Raji (cell line): ENCODE measurements around the gene BRINP3.

Experiments
- POLR2A ChIP-seq: IDR thresholded peaks from 2 replicates; pipeline ENCODE4 v1.6.1; 2011; ENCODE audit warnings: low read depth, low read length, control low read depth; ENCODE audit not compliant: insufficient read depth

The BRINP3 gene

GRCh38 chr1:190477762-190478148 lies at the start of gene BRINP3:
Gene BRINP3, minus strand, starts transcription at chr1:190477864.
- no peak for TF ChIP-seq POLR2A

GRCh38 chr1:190511554-190511953 lies 33.9 kb upstream of the BRINP3 start:
- no peak for TF ChIP-seq POLR2A

GRCh38 chr1:190507357-190507756 lies 29.7 kb upstream of the BRINP3 start:
- TF ChIP-seq POLR2A, result no peak

- no peak for TF ChIP-seq POLR2A
Observed at GRCh38 chr1:190497565-190497964, 19.9 kb upstream of the BRINP3 start.

- TF ChIP-seq POLR2A, result no peak
Observed at GRCh38 chr1:190494451-190494850, 16.8 kb upstream of the BRINP3 start.

GRCh38 chr1:190491404-190491803 lies 13.7 kb upstream of the BRINP3 start:
- no peak for TF ChIP-seq POLR2A

- no peak for TF ChIP-seq POLR2A
Observed at GRCh38 chr1:190484045-190484444, 6.4 kb upstream of the BRINP3 start.

GRCh38 chr1:190480231-190480630 lies 2.6 kb upstream of the BRINP3 start:
- TF ChIP-seq POLR2A, result no peak

- no peak for TF ChIP-seq POLR2A
Observed at GRCh38 chr1:190479516-190479915, 1.9 kb upstream of the BRINP3 start.

GRCh38 chr1:190479050-190479397 lies 1.4 kb upstream of the BRINP3 start:
- no peak for TF ChIP-seq POLR2A

GRCh38 chr1:190478149-190479049 lies 735 bp upstream of the BRINP3 start:
- no peak for TF ChIP-seq POLR2A

GRCh38 chr1:190476806-190477205 lies 858 bp downstream of the BRINP3 start:
- TF ChIP-seq POLR2A, result no peak

GRCh38 chr1:190476321-190476720 lies 1.3 kb downstream of the BRINP3 start:
- TF ChIP-seq POLR2A, result no peak

- no peak for TF ChIP-seq POLR2A
Observed at GRCh38 chr1:190475421-190476141, 2.1 kb downstream of the BRINP3 start.

GRCh38 chr1:190474650-190475211 lies 2.9 kb downstream of the BRINP3 start:
- no peak for TF ChIP-seq POLR2A

- no peak for TF ChIP-seq POLR2A
Observed at GRCh38 chr1:190474010-190474409, 3.7 kb downstream of the BRINP3 start.
